Prostate gland (tissue), 2 donors: Measurements from ENCODE around the gene CNOT9. TPM values are rescaled to one million over a fixed set of nuclear protein-coding genes. Genes with fewer than 3 reads are reported as not detected.
"Not testable (repeated sequence)": the region's sequence is repeated elsewhere in the genome, so short reads cannot be mapped to it uniquely, and the experiment has no call there.

Source experiments
- DNase-seq: peaks from one replicate; pipeline ENCODE4 v3.0.0-alpha.2; 2019; ENCODE audit warnings: low spot score
- H3K27ac ChIP-seq, 2 donors: fragments of 200-600 bp; sonication (generic); 2 replicates each; pipeline ENCODE4 v1.5.1; 2017 to 2019
- H3K27me3 ChIP-seq: fragments of 200-600 bp; sonication (generic); replicated peaks from 2 replicates; pipeline ENCODE4 v1.5.1; 2019; ENCODE audit not compliant: insufficient read depth
- H3K36me3 ChIP-seq, 2 donors: fragments of 200-600 bp; sonication (generic); 1 replicate in 1 of 2; 2 replicates in 1 of 2; pipeline versions ENCODE4 v1.5.1 to v1.8.1; 2017 to 2019
- H3K4me1 ChIP-seq: fragments of 200-600 bp; sonication (generic); replicated peaks from 2 replicates; pipeline ENCODE4 v1.5.1; 2019
- H3K4me3 ChIP-seq, 2 donors: fragments of 200-600 bp; sonication (generic); 2 replicates each; pipeline ENCODE4 v1.5.1; 2017 to 2019
- H3K9me3 ChIP-seq: fragments of 200-600 bp; sonication (generic); 2 replicates; pipeline ENCODE4 v1.5.1; 2017
- POLR2A ChIP-seq: fragments of 450-650 bp; IDR thresholded peaks from one replicate; pipeline ENCODE4 v1.6.1; 2016; ENCODE audit warnings: antibody characterized with exemption, mild to moderate bottlenecking
- POLR2AphosphoS5 ChIP-seq: sonication (generic); formaldehyde crosslinking; IDR thresholded peaks from one replicate; pipeline ENCODE4 v1.6.1; 2017; ENCODE audit warnings: antibody characterized with exemption
- WGBS: methylation state at CpG from one replicate; pipeline ENCODE4 v1.1.5; 2018; 5-methylcytosine and 5-hydroxymethylcytosine counted together
- intact Hi-C: fragments of 100-400 bp; cut with DNase I; formaldehyde crosslinking; loops from one replicate; pipeline ENCODE4 v1.14.2; 2022
- total RNA-seq, 2 donors: library from RNA; depleted of rRNA; stranded (reverse); fragments of >200 nt; gene quantifications; one replicate each; pipeline ENCODE4 v1.1.0, GENCODE V29; 2016
- TF ChIP-seq, protein P1 (sequence below), 4 experiments: fragments of 200-600 bp in 2 of 4; fragments of 450-650 bp in 2 of 4; sonication (generic) in 2 of 4; IDR thresholded peaks; 1 replicate in 3 of 4; 2 replicates in 1 of 4; pipeline ENCODE4 v1.5.1; 2016 to 2019; ENCODE audit warnings: antibody characterized with exemption in 4 of 4, mild to moderate bottlenecking in 2 of 4, moderate library complexity in 2 of 4

The CNOT9 gene
- total RNA-seq, 2 donors from 2014 or later = 31.7 to 77.6 TPM

DNA sequence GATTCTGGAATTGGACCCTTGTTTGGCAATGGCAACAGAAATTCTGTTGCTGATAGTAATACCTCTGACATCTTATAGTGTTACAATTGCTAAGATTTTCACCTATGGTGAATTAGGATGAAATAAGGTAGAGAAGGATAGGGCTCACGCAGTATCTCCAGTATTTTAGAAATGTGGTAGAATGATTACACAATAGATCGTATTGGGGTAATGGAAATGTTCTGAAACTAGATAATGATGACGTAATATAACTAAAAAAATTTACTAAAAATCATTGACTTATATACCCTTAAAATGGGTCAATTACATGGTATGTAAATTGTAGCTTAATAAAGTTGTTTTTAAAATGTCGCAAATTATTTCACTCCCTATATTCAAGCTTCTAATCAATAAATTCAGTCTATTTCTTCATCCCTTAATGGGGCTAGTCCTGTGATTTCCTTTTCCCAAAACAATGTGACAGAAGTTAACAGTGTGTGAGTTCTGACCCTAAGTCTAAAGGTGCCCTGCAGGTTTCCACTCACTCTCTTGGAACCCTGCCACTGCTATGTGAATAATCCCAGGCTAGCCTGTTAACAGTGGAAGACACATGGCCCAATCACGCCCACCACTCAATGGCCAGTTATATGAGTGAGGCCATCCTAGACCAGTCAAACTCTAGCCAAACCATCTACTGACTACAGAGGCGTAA lies 31.7 kb upstream of the CNOT9 start:
- H3K36me3 ChIP-seq = no peaks in the 10 kb centered on the region

DNA sequence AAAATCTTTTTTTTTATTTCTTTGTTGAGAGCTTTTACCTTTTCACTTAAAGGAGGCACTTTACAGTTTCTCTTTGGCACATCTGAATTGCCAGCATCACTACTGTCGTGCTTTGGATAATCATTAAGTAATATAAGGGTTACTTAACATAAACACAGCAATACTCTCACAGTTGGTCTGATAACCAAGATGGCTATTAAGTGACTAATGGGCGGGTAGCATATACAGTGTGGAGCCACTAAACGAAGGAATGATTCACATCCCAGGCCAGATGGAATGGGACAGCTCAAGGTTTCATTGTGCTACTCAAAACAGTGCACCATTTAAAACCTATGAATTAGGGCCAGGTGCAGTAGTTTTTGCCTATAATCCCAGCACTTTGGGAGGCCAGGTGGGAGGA lies 28.6 kb upstream of the CNOT9 start:
- Histone ChIP-seq H3K36me3 (no peaks in the 10 kb centered on the region), H3K27me3 (no peaks in the 10 kb centered on the region)
- no peak for TF ChIP-seq POLR2A
- TF ChIP-seq, protein P1, sequence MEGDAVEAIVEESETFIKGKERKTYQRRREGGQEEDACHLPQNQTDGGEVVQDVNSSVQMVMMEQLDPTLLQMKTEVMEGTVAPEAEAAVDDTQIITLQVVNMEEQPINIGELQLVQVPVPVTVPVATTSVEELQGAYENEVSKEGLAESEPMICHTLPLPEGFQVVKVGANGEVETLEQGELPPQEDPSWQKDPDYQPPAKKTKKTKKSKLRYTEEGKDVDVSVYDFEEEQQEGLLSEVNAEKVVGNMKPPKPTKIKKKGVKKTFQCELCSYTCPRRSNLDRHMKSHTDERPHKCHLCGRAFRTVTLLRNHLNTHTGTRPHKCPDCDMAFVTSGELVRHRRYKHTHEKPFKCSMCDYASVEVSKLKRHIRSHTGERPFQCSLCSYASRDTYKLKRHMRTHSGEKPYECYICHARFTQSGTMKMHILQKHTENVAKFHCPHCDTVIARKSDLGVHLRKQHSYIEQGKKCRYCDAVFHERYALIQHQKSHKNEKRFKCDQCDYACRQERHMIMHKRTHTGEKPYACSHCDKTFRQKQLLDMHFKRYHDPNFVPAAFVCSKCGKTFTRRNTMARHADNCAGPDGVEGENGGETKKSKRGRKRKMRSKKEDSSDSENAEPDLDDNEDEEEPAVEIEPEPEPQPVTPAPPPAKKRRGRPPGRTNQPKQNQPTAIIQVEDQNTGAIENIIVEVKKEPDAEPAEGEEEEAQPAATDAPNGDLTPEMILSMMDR (IDR thresholded peaks at IDR 0.05) = no peak
- no peak for TF ChIP-seq POLR2AphosphoS5

More for the DNA sequence above, 31.7 kb upstream of the CNOT9 start:
- no peak overlapping the region for H3K27ac ChIP-seq
- 88% methylated on average over 6 of the region's 6 CpGs for WGBS
- no peak overlapping the region for H3K4me3 ChIP-seq
- H3K27me3 ChIP-seq = no peaks in the 10 kb centered on the region
- H3K9me3 ChIP-seq = no peaks in the 10 kb centered on the region
- intact Hi-C loops = no loop called here
- no peak for TF ChIP-seq POLR2A
- no peak for TF ChIP-seq POLR2AphosphoS5
- TF ChIP-seq, protein P1 (IDR thresholded peaks at IDR 0.05) = no peak
- DNase-seq = no peak
- H3K4me1 ChIP-seq = no peaks in the 10 kb centered on the region

DNA sequence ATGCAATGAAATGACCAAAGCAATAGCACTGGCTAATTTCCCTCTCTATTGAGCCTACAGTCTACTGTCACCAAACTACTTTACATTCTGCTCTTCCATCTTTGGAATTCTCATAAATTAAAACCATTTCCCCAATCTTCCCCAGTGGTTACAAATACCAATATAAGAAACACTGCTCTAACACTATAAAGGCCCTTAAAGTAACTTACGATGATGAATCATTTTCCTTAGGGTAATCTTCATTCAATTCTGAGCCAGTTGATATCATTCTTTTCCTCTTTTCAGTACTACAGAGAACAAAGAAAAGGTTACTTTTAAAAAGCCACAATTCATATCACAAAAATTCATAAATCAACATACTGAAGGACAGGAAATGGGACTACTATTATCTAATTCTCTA lies 22.6 kb upstream of the CNOT9 start:
- 94% methylated on average over 1 of the region's 1 CpG for WGBS
- no peaks in the 10 kb centered on the region for H3K27me3 ChIP-seq
- no peaks in the 10 kb centered on the region for H3K36me3 ChIP-seq
- H3K4me1 ChIP-seq = no peaks in the 10 kb centered on the region
- H3K4me3 ChIP-seq = no peak overlapping the region
- no peak overlapping the region for H3K27ac ChIP-seq
- intact Hi-C loops = loop anchor here (10.0 kb wide), 1 partner anchor 51 kb away; no protein-coding TSS in a partner anchor
- H3K9me3 ChIP-seq = no peaks in the 10 kb centered on the region
- TF ChIP-seq, protein P1 (IDR thresholded peaks at IDR 0.05) = no peak
- TF ChIP-seq POLR2A (no peak), POLR2AphosphoS5 (no peak)
- DNase-seq = no peak

More for the DNA sequence above, 28.6 kb upstream of the CNOT9 start:
- DNase-seq = no peak
- no peaks in the 10 kb centered on the region for H3K4me1 ChIP-seq
- no peak overlapping the region for H3K27ac ChIP-seq
- no peak overlapping the region for H3K4me3 ChIP-seq
- 91% methylated on average over 3 of the region's 3 CpGs for WGBS
- H3K9me3 ChIP-seq = no peaks in the 10 kb centered on the region
- intact Hi-C loops = loop anchor here (10.0 kb wide), 1 partner anchor 45 kb away; no protein-coding TSS in a partner anchor

DNA sequence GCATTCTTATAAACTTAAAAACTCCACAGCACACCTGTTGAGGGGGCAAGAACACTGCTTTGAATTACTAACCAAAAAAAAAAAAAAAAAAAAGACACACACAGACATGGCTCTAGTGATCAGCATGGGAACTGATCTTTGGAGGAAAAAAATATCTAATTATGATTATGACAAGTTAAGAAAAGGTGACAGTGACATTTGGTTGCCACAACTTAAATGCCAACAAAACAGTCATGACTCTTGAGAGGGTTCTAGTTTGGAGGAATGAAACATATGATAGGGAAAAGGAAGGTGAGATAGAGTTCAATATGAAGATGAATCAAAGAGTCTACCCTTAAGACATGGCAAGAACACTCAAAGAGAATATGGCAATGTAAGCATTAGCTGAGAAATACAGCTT lies 21.1 kb upstream of the CNOT9 start:
- H3K27me3 ChIP-seq = no peaks in the 10 kb centered on the region
- no peaks in the 10 kb centered on the region for H3K36me3 ChIP-seq
- no peaks in the 10 kb centered on the region for H3K4me1 ChIP-seq
- intact Hi-C loops = loop anchor here (10.0 kb wide), 1 partner anchor 53 kb away; no protein-coding TSS in a partner anchor
- no peak for DNase-seq
- TF ChIP-seq POLR2A = no peak
- TF ChIP-seq POLR2AphosphoS5 = no peak
- TF ChIP-seq, protein P1 (IDR thresholded peaks at IDR 0.05) = no peak
- H3K27ac ChIP-seq = no peak overlapping the region
- H3K4me3 ChIP-seq = no peak overlapping the region
- H3K9me3 ChIP-seq = no peaks in the 10 kb centered on the region

DNA sequence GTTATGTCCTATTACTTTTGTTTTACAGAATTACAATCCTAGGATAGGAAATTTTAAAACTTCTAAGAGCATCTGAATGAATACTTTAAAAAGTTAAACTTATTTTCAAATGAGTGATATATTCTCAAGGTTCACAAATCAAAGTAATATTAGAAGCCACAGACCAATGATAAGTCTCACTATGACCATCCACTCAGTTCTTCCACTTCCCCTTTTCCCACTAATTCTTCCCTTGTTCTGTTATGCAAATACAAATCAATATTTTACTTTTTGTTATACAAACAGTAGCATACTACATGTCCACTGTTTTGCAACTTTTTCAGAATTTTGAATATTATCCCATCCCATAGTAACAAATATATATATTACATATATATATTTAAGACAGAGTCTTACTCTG lies 20.7 kb upstream of the CNOT9 start:
- H3K9me3 ChIP-seq = no peaks in the 10 kb centered on the region
- TF ChIP-seq POLR2A = no peak
- TF ChIP-seq POLR2AphosphoS5 = no peak
- TF ChIP-seq, protein P1 (IDR thresholded peaks at IDR 0.05) = no peak
- no peaks in the 10 kb centered on the region for H3K27me3 ChIP-seq
- intact Hi-C loops = loop anchor here (10.0 kb wide), 1 partner anchor 53 kb away; no protein-coding TSS in a partner anchor
- DNase-seq = no peak
- H3K4me1 ChIP-seq = no peaks in the 10 kb centered on the region
- no peak overlapping the region for H3K27ac ChIP-seq
- no peaks in the 10 kb centered on the region for H3K36me3 ChIP-seq
- H3K4me3 ChIP-seq = no peak overlapping the region

DNA sequence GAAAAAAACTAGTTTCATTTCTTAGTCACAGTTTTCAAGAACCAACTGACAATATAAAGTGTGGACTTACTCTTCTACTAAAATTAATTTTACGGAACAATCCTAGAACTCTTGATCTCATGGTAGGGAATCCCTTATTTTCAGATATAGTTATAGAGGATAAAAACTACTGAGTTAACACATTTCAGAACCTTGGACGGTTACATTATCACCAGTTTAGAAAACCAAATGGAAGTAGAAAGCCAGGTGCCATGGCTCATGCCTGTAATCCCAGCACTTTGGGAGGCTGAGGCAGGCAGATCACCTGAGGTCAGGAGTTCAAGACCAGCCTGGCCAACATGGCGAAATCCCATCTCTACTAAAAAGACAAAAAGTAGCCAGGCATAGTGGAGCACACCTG lies 14.4 kb upstream of the CNOT9 start:
- DNase-seq, intact Hi-C loops, H3K36me3 ChIP-seq, H3K27ac ChIP-seq, H3K4me1 ChIP-seq, H3K9me3 ChIP-seq, H3K27me3 ChIP-seq, H3K4me3 ChIP-seq: not testable (repeated sequence)
- WGBS = 91% methylated on average over 3 of the region's 3 CpGs
